Panc1 (cell line): Measurements from ENCODE around the gene LNX1. TPM values are rescaled to one million over a fixed set of nuclear protein-coding genes. Genes with fewer than 3 reads are reported as not detected.

Experiments used
- ATAC-seq: fragments of 200-7000 bp; cut with Tn5 transposase; 2 replicates; pipeline ENCODE4 v1.9.1; 2020; ENCODE audit warnings: mild to moderate bottlenecking, moderate library complexity
- BruUV-seq: library from RNA; stranded (reverse); fragments of 400-500 nt; replicated peaks from 2 replicates; lab custom pipeline; 2021; lab: Mats Ljungman, UMichigan
- CTCF ChIA-PET: fragments of 300-600 bp; sonication (Branson Sonifier 250); formaldehyde crosslinking; loops from one replicate; lab custom pipeline; 2022; ENCODE audit warnings: antibody characterized with exemption; lab: Charles Lee
- POLR2A ChIA-PET: fragments of 300-600 bp; sonication (Branson Sonifier 250); formaldehyde crosslinking; loops from one replicate; lab custom pipeline; 2022; ENCODE audit warnings: antibody characterized with exemption; lab: Charles Lee
- DNase-seq: peaks from one replicate; pipeline ENCODE4 v3.0.0-alpha.2; 2010; ENCODE audit warnings: low read depth, low spot score
- H3K27ac ChIP-seq: 2 replicates; pipeline ENCODE4 v1.5.1; 2011; ENCODE audit warnings: mild to moderate bottlenecking, low read length, inconsistent platforms
- H3K27me3 ChIP-seq: fragments of 200-500 bp; sonication (Bioruptor generic); 2 replicates; pipeline ENCODE4 v1.6.0; 2014; ENCODE audit warnings: low read length, inconsistent platforms; ENCODE audit not compliant: control insufficient read depth, insufficient read depth
- H3K36me3 ChIP-seq: fragments of 200-500 bp; sonication (Bioruptor generic); 2 replicates; pipeline ENCODE4 v1.5.1; 2014; ENCODE audit warnings: inconsistent platforms, mild to moderate bottlenecking, low read length, moderate library complexity; ENCODE audit not compliant: control insufficient read depth, insufficient read depth
- H3K4me1 ChIP-seq: 2 replicates; pipeline ENCODE4 v1.5.1; 2011; ENCODE audit warnings: inconsistent platforms, mild to moderate bottlenecking, low read length, moderate library complexity; ENCODE audit not compliant: control insufficient read depth, insufficient read depth
- H3K4me3 ChIP-seq, 2 experiments: 2 replicates each; pipeline ENCODE4 v1.5.1; 2011 to 2012; ENCODE audit warnings: low read depth in 2 of 2, low read length in 2 of 2, mild to moderate bottlenecking in 2 of 2, inconsistent platforms in 1 of 2, moderate library complexity in 1 of 2
- H3K9me3 ChIP-seq: fragments of 200-500 bp; sonication (Bioruptor generic); 2 replicates; pipeline ENCODE4 v1.5.1; 2014; ENCODE audit warnings: low read depth, mild to moderate bottlenecking, inconsistent platforms, low read length, moderate library complexity; ENCODE audit not compliant: control insufficient read depth, insufficient read depth
- CTCF ChIP-seq: fragments of 450-650 bp; IDR thresholded peaks from 2 replicates; pipeline ENCODE4 v1.5.1; 2017; ENCODE audit warnings: mild to moderate bottlenecking
- POLR2AphosphoS5 ChIP-seq: IDR thresholded peaks from 2 replicates; pipeline ENCODE4 v1.6.1; 2012; ENCODE audit warnings: mild to moderate bottlenecking, low read depth, low read length, moderate library complexity
- REST ChIP-seq, 2 experiments: IDR thresholded peaks; 2 replicates each; pipeline ENCODE4 v1.6.1; 2011 to 2012; ENCODE audit warnings: low read depth in 2 of 2, control low read depth in 1 of 2, low read length in 1 of 2, mild to moderate bottlenecking in 1 of 2, moderate library complexity in 1 of 2; ENCODE audit not compliant: insufficient read depth in 1 of 2
- SIN3A ChIP-seq: IDR thresholded peaks from 2 replicates; pipeline ENCODE4 v1.6.1; 2012; ENCODE audit warnings: low read depth, mild to moderate bottlenecking, low read length, moderate library complexity, borderline replicate concordance; ENCODE audit not compliant: insufficient read depth
- TCF7L2 ChIP-seq: IDR thresholded peaks from 2 replicates; pipeline ENCODE4 v1.6.1; 2011; ENCODE audit warnings: mild to moderate bottlenecking, low read depth, low read length, inconsistent platforms
- in situ Hi-C: cut with HindIII; loops from 2 replicates; pipeline ENCODE4 v1.10.0; 2016; ENCODE audit warnings: low sequenced_read_pairs, low pct_unique_long_range_greater_than_20kb
- intact Hi-C: fragments of 100-400 bp; cut with micrococcal nuclease; formaldehyde crosslinking; loops from one replicate; pipeline ENCODE4 v1.10.0; 2022; ENCODE audit not compliant: unreplicated experiment
- total RNA-seq: library from RNA; stranded (reverse); gene quantifications from one replicate; pipeline ENCODE4 v1.2.1, GENCODE V29; 2021; ENCODE audit not compliant: unreplicated experiment

LNX1 gene
- total RNA-seq, 1 experiment from 2014 or later: 0.18 TPM

GRCh38 chr4:53571936-53572599, 19.2 kb downstream of the LNX1 start:
- BruUV-seq: no TSS peak
- ChIA-PET CTCF (no interaction called here), POLR2A (no interaction called here)
- H3K36me3 ChIP-seq: no peaks in the 10 kb centered on the region
- in situ Hi-C loops: no loop called here
- TF ChIP-seq TCF7L2 (no peak), CTCF (no peak), POLR2AphosphoS5 (no peak), REST (IDR thresholded peaks at IDR 0.05; ENCODE audit: insufficient read depth in 1 of 2, low read depth in 2 of 2, low read length in 1 of 2) (no peak), SIN3A (no peak)
- DNase-seq (no peak), ATAC-seq (no peak)
- no peaks in the 10 kb centered on the region for H3K9me3 ChIP-seq
- H3K27ac ChIP-seq: no peak overlapping the region
- H3K4me3 ChIP-seq: no peak overlapping the region
- intact Hi-C loops: no loop called here
- H3K4me1 ChIP-seq: no peaks in the 10 kb centered on the region
- H3K27me3 ChIP-seq: no peaks in the 10 kb centered on the region

- no peak for DNase-seq
- Histone ChIP-seq H3K4me1 (no peaks in the 10 kb centered on the region), H3K4me3 (no peak overlapping the region), H3K27me3 (no peaks in the 10 kb centered on the region), H3K9me3 (no peaks in the 10 kb centered on the region), H3K27ac (no peak overlapping the region), H3K36me3 (no peaks in the 10 kb centered on the region)
- TF ChIP-seq POLR2AphosphoS5 (no peak), CTCF (no peak), SIN3A (no peak), TCF7L2 (no peak), REST (IDR thresholded peaks at IDR 0.05; ENCODE audit: insufficient read depth in 1 of 2, low read depth in 2 of 2, low read length in 1 of 2) (no peak)
- ATAC-seq: no peak
- POLR2A ChIA-PET: no interaction called here
- in situ Hi-C loops: no loop called here
- CTCF ChIA-PET: no interaction called here
- BruUV-seq: no TSS peak
- intact Hi-C loops: no loop called here
Observed at GRCh38 chr4:53563824-53564223, 27.5 kb downstream of the LNX1 start.
